ENCODE measurements around the gene CNGA2. TPM values are rescaled to one million over a fixed set of nuclear protein-coding genes. Genes with fewer than 3 reads are reported as not detected.
"Not testable (repeated sequence)": the region's sequence is repeated elsewhere in the genome, so short reads cannot be mapped to it uniquely, and the experiment has no call there.

Gene CNGA2
- not detected for polyA plus RNA-seq (2012; ENCODE audit: low read depth, missing spikeins)

DNA sequence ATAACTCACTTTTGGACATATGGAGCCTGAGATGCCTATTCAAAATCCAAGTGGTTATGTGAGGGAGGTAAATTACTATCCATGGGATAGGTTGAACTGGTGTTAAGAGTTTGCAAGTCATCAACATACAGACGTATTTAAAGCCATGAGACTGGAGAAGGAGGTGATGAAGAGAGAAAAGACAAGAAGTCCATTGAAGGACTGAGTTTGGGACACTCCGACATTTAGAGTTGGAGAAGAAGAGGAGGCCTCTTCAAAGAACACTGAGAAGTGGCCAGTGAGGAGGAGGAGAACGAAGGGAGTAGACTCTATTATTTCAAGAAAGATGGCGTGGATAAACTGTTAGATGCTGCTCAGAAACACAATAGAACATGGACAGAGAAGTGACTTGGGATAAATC lies at the start of gene CNGA2:
Gene CNGA2 (plus strand): TSS at position 301 of the 400 bp plus-strand sequence. CDS start 3,738 bp downstream, outside the sequence.
- DNase-seq (ENCODE audit: insufficient read length, low spot score) (no peak), FAIRE-seq (no peak)
- TF ChIP-seq SPI1 (IDR thresholded peaks at IDR 0.05; ENCODE audit: low read depth, low read length) (no peak), PAX5 (IDR thresholded peaks at IDR 0.05; ENCODE audit: insufficient read depth, low read length, severe bottlenecking) (no peak), POU2F2 (IDR thresholded peaks at IDR 0.05; ENCODE audit: low read depth, low read length) (no peak), POLR2AphosphoS5 (IDR thresholded peaks at IDR 0.05; ENCODE audit: low read depth, low read length) (no peak), POLR2A (IDR thresholded peaks at IDR 0.05; ENCODE audit: low read depth, low read length) (no peak), TAF1 (IDR thresholded peaks at IDR 0.05; ENCODE audit: low read depth, low read length) (no peak)

DNA sequence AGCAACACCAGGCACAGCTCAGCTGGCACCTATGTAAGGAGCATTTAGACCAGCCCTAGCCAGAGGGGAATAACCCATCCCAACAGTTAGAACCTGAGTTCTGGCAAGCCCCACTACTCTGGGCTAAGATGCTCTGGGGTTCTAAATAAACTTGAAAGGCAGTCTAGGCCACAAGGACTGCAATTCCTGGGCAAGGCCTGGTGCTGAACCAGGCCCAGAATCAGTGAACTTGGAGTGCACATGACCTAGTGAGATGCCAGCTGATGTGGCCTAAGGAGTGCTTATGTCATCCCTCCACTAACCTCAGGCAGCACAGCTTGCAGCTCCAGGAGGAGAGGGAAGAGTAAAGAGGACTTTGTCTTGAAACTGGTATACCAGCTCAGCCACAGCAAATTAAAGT lies 46.9 kb upstream of the CNGA2 start:
- DNase-seq (ENCODE audit: insufficient read length, low spot score) (no peak), FAIRE-seq (no peak)
- TF ChIP-seq POLR2AphosphoS5 (IDR thresholded peaks at IDR 0.05; ENCODE audit: low read depth, low read length) (no peak), SPI1 (IDR thresholded peaks at IDR 0.05; ENCODE audit: low read depth, low read length) (no peak), POLR2A (IDR thresholded peaks at IDR 0.05; ENCODE audit: low read depth, low read length) (no peak), TAF1 (IDR thresholded peaks at IDR 0.05; ENCODE audit: low read depth, low read length) (no peak), PAX5 (IDR thresholded peaks at IDR 0.05; ENCODE audit: insufficient read depth, low read length, severe bottlenecking) (no peak), POU2F2 (IDR thresholded peaks at IDR 0.05; ENCODE audit: low read depth, low read length) (no peak)

- no peak for TF ChIP-seq TAF1 (IDR thresholded peaks at IDR 0.05; ENCODE audit: low read depth, low read length)
- no peak for TF ChIP-seq PAX5 (IDR thresholded peaks at IDR 0.05; ENCODE audit: insufficient read depth, low read length, severe bottlenecking)
- FAIRE-seq: no peak
- DNase-seq (ENCODE audit: insufficient read length, low spot score): no peak
These were observed 45.9 kb upstream of the CNGA2 start for GRCh38 chrX:151688695-151689094.

GRCh38 chrX:151692825-151693224 lies 41.7 kb upstream of the CNGA2 start:
- DNase-seq (ENCODE audit: insufficient read length, low spot score) (no peak), FAIRE-seq (no peak)
- TF ChIP-seq POLR2AphosphoS5 (IDR thresholded peaks at IDR 0.05; ENCODE audit: low read depth, low read length) (no peak), TAF1 (IDR thresholded peaks at IDR 0.05; ENCODE audit: low read depth, low read length) (no peak), POU2F2 (IDR thresholded peaks at IDR 0.05; ENCODE audit: low read depth, low read length) (no peak), SPI1 (IDR thresholded peaks at IDR 0.05; ENCODE audit: low read depth, low read length) (no peak), POLR2A (IDR thresholded peaks at IDR 0.05; ENCODE audit: low read depth, low read length) (no peak), PAX5 (IDR thresholded peaks at IDR 0.05; ENCODE audit: insufficient read depth, low read length, severe bottlenecking) (no peak)

DNA sequence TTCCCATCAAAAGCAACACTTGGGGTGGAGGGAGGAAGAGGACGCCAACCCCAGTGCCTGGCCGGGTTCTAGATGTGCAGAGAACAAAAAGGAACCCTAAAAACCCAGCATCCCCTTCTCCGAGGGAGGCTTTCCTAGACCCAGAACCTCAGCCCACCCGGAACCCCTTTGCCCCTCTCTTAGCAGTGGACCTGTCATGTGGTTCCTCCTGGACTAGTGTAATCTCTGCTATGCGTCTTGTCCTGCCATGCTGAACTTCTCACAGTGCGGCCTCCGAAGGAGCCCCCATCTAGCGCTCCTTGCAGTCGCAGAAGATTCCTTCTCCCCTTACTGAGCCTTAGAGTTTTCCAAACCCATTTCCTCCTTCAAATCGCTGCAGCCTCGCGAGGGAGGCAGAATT lies 40.4 kb upstream of the CNGA2 start:
- TF ChIP-seq SPI1 (IDR thresholded peaks at IDR 0.05; ENCODE audit: low read depth, low read length) (no peak), POU2F2 (IDR thresholded peaks at IDR 0.05; ENCODE audit: low read depth, low read length) (no peak), PAX5 (IDR thresholded peaks at IDR 0.05; ENCODE audit: insufficient read depth, low read length, severe bottlenecking) (no peak), POLR2A (IDR thresholded peaks at IDR 0.05; ENCODE audit: low read depth, low read length) (no peak)
- no peak for FAIRE-seq

DNA sequence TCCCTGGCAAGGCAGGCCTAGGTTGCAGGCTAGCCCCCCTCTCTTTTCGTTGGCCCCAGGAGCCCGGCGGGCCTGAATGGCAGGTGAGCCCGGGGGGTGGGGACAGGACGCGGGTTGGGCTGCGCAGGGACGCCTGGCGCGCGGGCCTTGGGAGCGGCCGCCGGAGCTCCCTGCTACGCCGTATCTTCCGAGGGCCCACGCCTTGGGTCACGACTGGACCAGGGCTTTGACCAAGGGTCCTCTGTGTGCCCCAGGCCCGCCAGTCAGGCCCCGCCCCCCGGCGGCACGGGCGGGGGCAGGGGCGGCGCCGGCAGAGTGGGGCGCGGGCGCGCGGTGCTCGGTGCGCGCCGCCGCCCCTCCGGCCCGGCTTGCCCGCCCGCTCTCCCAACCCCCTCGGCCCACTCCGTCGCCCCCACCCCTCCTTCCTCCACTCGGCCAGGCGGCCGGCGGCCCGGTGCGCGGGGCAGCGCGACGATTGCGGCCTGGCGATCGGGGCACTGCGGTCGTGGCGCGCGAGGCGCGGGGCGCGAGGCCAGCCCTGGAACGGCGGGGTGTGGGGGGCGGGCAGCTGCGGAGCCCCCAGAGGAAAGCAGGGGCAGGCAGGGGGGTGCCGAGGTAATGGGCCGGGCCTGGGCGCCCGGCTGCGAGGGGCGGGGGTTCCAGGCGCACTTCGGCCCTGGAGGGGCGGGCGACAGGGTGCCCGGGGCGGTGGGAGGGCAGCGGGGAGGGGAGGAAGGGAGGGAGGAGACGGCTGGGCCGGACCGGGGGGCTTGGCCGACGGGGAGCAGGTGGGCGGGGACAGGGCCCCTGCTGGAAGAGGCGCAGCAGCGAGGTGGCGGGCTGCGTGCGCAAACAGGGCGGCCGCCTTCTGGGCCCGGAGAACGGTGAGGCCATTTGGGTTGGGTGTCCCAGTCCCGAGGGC lies 39.6 kb upstream of the CNGA2 start, which contains the start of gene PRRG3:
Gene PRRG3 (plus strand): TSS at position 798 of the 922 bp plus-strand sequence. CDS start 3,357 bp downstream, outside the sequence.
- TF ChIP-seq TAF1 (IDR thresholded peaks at IDR 0.05; ENCODE audit: low read depth, low read length): no peak
- TF ChIP-seq POLR2A (IDR thresholded peaks at IDR 0.05; ENCODE audit: low read depth, low read length): no peak
- no peak for TF ChIP-seq SPI1 (IDR thresholded peaks at IDR 0.05; ENCODE audit: low read depth, low read length)
- TF ChIP-seq PAX5 (IDR thresholded peaks at IDR 0.05; ENCODE audit: insufficient read depth, low read length, severe bottlenecking): no peak
- no peak for TF ChIP-seq POU2F2 (IDR thresholded peaks at IDR 0.05; ENCODE audit: low read depth, low read length)
- no peak for TF ChIP-seq POLR2AphosphoS5 (IDR thresholded peaks at IDR 0.05; ENCODE audit: low read depth, low read length)
- FAIRE-seq (no peak), DNase-seq (ENCODE audit: insufficient read length, low spot score) (no peak)

More for the DNA sequence above, 40.4 kb upstream of the CNGA2 start:
- no peak for DNase-seq (ENCODE audit: insufficient read length, low spot score)

DNA sequence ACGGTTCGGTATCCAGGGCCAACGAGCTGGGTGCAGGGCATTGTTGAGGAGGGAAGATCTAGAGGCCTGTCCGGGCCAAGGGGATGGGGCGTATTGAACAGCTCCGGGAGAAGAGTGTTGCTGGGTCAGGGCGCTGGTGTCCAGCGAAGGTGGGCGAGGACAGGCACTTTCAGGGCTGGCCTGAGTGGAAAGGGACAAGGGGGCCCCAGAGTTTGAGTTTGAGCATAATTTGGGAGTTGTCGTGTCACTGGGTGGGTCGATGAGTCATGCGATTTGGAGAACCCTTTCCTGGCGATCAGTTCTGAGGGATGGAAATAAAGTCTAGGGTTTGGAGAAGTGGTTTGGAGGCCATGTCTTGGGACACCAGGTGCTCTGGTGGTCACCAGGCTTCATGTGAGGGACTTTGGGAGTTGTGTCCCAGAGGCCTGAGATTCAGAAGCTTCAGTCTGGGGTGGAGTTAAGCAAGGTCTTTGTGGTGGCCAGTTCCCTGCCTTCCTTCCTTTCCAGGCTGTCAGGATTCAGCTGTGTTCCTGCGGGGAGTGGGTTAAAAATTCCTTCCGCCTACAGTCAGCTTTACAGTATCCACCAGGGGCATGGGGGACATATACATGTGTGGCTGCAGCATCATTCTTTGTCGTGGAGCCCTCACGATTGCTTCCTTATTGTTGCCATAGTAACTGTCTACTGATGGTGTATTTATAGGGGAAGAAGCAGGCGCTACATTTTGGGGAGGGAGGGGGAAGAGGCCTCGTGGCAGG lies 38.8 kb upstream of the CNGA2 start:
- TF ChIP-seq TAF1 (IDR thresholded peaks at IDR 0.05; ENCODE audit: low read depth, low read length): no peak
- no peak for TF ChIP-seq PAX5 (IDR thresholded peaks at IDR 0.05; ENCODE audit: insufficient read depth, low read length, severe bottlenecking)
- TF ChIP-seq POU2F2 (IDR thresholded peaks at IDR 0.05; ENCODE audit: low read depth, low read length): no peak
- TF ChIP-seq POLR2A (IDR thresholded peaks at IDR 0.05; ENCODE audit: low read depth, low read length): no peak
- no peak for TF ChIP-seq POLR2AphosphoS5 (IDR thresholded peaks at IDR 0.05; ENCODE audit: low read depth, low read length)
- TF ChIP-seq SPI1 (IDR thresholded peaks at IDR 0.05; ENCODE audit: low read depth, low read length): no peak
- FAIRE-seq (no peak), DNase-seq (ENCODE audit: insufficient read length, low spot score) (no peak)

DNA sequence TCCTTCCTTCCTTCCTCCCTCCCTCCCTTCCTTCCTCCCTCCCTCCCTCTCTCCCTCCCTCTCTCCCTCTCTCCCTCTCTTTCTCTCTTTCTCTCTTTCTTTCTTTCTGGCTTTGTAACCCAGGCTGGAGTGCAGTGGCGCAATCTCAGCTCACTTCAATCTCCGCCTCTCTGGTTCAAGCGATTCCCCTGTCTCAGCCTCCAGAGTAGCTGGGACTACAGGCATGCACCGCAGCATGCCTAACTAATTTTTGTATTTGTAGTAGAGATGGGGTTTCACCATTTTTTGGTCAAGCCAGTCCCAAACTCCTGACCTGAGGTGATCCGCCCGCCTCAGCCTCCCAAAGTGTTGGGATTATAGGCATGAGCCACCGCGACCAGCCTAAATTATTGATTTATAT lies 37.5 kb upstream of the CNGA2 start:
- FAIRE-seq: not testable (repeated sequence)

GRCh38 chrX:151697522-151697921 lies 37.0 kb upstream of the CNGA2 start:
- TF ChIP-seq SPI1 (IDR thresholded peaks at IDR 0.05; ENCODE audit: low read depth, low read length) (no peak), PAX5 (IDR thresholded peaks at IDR 0.05; ENCODE audit: insufficient read depth, low read length, severe bottlenecking) (no peak), POLR2AphosphoS5 (IDR thresholded peaks at IDR 0.05; ENCODE audit: low read depth, low read length) (no peak), TAF1 (IDR thresholded peaks at IDR 0.05; ENCODE audit: low read depth, low read length) (no peak), POU2F2 (IDR thresholded peaks at IDR 0.05; ENCODE audit: low read depth, low read length) (no peak)
- no peak for FAIRE-seq
- DNase-seq (ENCODE audit: insufficient read length, low spot score): no peak

More for the DNA sequence above, 37.5 kb upstream of the CNGA2 start:
- DNase-seq (ENCODE audit: insufficient read length, low spot score): not testable (repeated sequence)

Data from GM12891 (cell line).